CD4-positive, alpha-beta T cell treated with Interleukin-10 for 1 hour (primary cell): Measurements from ENCODE around the gene ZCCHC14.
"Not testable (repeated sequence)": the region's sequence is repeated elsewhere in the genome, so short reads cannot be mapped to it uniquely, and the experiment has no call there.

Experiments used
- DNase-seq: peaks from one replicate; pipeline ENCODE4 v3.0.0-alpha.2; 2020

The ZCCHC14 gene

GRCh38 chr16:87523605-87524004 lies 30.8 kb upstream of the ZCCHC14 start:
- not testable (repeated sequence) for DNase-seq

GRCh38 chr16:87521764-87522163 lies 28.9 kb upstream of the ZCCHC14 start:
- DNase-seq = not testable (repeated sequence)

- DNase-seq = not testable (repeated sequence)
These were observed 26.3 kb upstream of the ZCCHC14 start for GRCh38 chr16:87519170-87519569.

GRCh38 chr16:87518430-87519051 lies 25.7 kb upstream of the ZCCHC14 start:
- DNase-seq = not testable (repeated sequence)

- DNase-seq = not testable (repeated sequence)
These were observed 25.0 kb upstream of the ZCCHC14 start for GRCh38 chr16:87517610-87518429.

- DNase-seq = no peak
These were observed 23.5 kb upstream of the ZCCHC14 start for GRCh38 chr16:87516361-87516760.

- no peak for DNase-seq
These were observed 22.9 kb upstream of the ZCCHC14 start for GRCh38 chr16:87515475-87516330.

- DNase-seq = not testable (repeated sequence)
These were observed 17.0 kb upstream of the ZCCHC14 start for GRCh38 chr16:87509778-87510177.

- DNase-seq = no peak
These were observed 14.7 kb upstream of the ZCCHC14 start for GRCh38 chr16:87507351-87508069.

- no peak for DNase-seq
These were observed 13.9 kb upstream of the ZCCHC14 start for GRCh38 chr16:87506423-87507350.

- DNase-seq = no peak
These were observed 13.0 kb upstream of the ZCCHC14 start for GRCh38 chr16:87505834-87506233.

- not testable (repeated sequence) for DNase-seq
These were observed 10.6 kb upstream of the ZCCHC14 start for GRCh38 chr16:87503232-87503937.

- DNase-seq = no peak
These were observed 9.6 kb upstream of the ZCCHC14 start for GRCh38 chr16:87502308-87502969.

- DNase-seq = no peak
These were observed 8.3 kb upstream of the ZCCHC14 start for GRCh38 chr16:87501117-87501516.

- DNase-seq = no peak
These were observed 6.3 kb upstream of the ZCCHC14 start for GRCh38 chr16:87499189-87499486.

GRCh38 chr16:87498324-87499188 lies 5.7 kb upstream of the ZCCHC14 start:
- no peak for DNase-seq

- DNase-seq = not testable (repeated sequence)
These were observed 5.0 kb upstream of the ZCCHC14 start for GRCh38 chr16:87497767-87498290.

GRCh38 chr16:87497023-87497766 lies 4.4 kb upstream of the ZCCHC14 start:
- not testable (repeated sequence) for DNase-seq

GRCh38 chr16:87496447-87496801 lies 3.6 kb upstream of the ZCCHC14 start:
- peak; percentile 48 for DNase-seq
